WTC11 (cell line): ENCODE results near the gene CTAG1A.

Experiments used
- CBFB ChIP-seq: sonication (generic); formaldehyde crosslinking; IDR thresholded peaks from 2 replicates; pipeline ENCODE4 v1.8.1; 2022; ENCODE audit warnings: mild to moderate bottlenecking, low read depth, missing genetic modification reagents
- CTCF ChIP-seq: fragments of 200-600 bp; IDR thresholded peaks from 2 replicates; pipeline ENCODE4 v1.8.0; 2022; ENCODE audit warnings: antibody characterized with exemption
- NR2C2 ChIP-seq: sonication (generic); formaldehyde crosslinking; IDR thresholded peaks from 2 replicates; pipeline ENCODE4 v1.8.0; 2022; ENCODE audit warnings: mild to moderate bottlenecking, missing genetic modification reagents
- TF ChIP-seq, protein P1 (sequence below): sonication (generic); formaldehyde crosslinking; IDR thresholded peaks from 2 replicates; pipeline ENCODE4 v1.8.1; 2023; ENCODE audit warnings: mild to moderate bottlenecking, missing genetic modification reagents, moderate library complexity

- TF ChIP-seq CTCF (no peak), NR2C2 (no peak), CBFB (CRISPR knock-in tag) (no peak)
- TF ChIP-seq, protein P1, sequence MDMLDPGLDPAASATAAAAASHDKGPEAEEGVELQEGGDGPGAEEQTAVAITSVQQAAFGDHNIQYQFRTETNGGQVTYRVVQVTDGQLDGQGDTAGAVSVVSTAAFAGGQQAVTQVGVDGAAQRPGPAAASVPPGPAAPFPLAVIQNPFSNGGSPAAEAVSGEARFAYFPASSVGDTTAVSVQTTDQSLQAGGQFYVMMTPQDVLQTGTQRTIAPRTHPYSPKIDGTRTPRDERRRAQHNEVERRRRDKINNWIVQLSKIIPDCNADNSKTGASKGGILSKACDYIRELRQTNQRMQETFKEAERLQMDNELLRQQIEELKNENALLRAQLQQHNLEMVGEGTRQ = no peak
Measured at GRCh38 chrX:154595559-154596249, 10.8 kb downstream of the CTAG1A start.
